A549 (cell line): ENCODE data around the gene DCUN1D2. TPM values are rescaled to one million over a fixed set of nuclear protein-coding genes. Genes with fewer than 3 reads are reported as not detected.

ENCODE experiments used
- ATAC-seq, 2 experiments: fragments of 200-7000 bp in 1 of 2; fragments of >200 bp in 1 of 2; cut with Nextera tagmentation in 1 of 2; cut with Tn5 transposase in 1 of 2; 3 replicates each; pipeline versions ENCODE4 v1.8.0 to v1.9.1; 2018 to 2020; ENCODE audit warnings: mild to moderate bottlenecking in 1 of 2, moderate library complexity in 1 of 2
- CTCF ChIA-PET: fragments of 300-600 bp; sonication (Branson Sonifier 250); formaldehyde crosslinking; extraction: SDS; loops from one replicate; lab custom pipeline; 2021; ENCODE audit warnings: antibody characterized with exemption, inconsistent platforms; lab: Yijun Ruan, JAX
- POLR2A ChIA-PET: fragments of 350-600 bp; formaldehyde crosslinking; extraction: SDS; loops from one replicate; lab custom pipeline; 2021; ENCODE audit warnings: antibody characterized with exemption, inconsistent platforms; lab: Yijun Ruan, JAX
- DNase-seq, 2 experiments: peaks; one replicate each; pipeline versions ENCODE4 v3.0.0 to v3.0.0-alpha.2; 2011 to 2016; ENCODE audit warnings: low read depth in 1 of 2, low spot score in 1 of 2
- FAIRE-seq: peaks from 2 replicates; lab custom pipeline; 2011; peaks lifted over from hg19 to GRCh38; lab: Jason Lieb, UNC
- H3K27ac ChIP-seq, 2 experiments: fragments of >200 bp; sonication (Bioruptor Twin); formaldehyde crosslinking; 3 replicates each; pipeline ENCODE4 v1.5.1; 2016 to 2017
- H3K4me1 ChIP-seq: fragments of >200 bp; sonication (Bioruptor Twin); formaldehyde crosslinking; 3 replicates; pipeline ENCODE4 v1.6.1; 2016
- H3K4me2 ChIP-seq: fragments of >200 bp; sonication (Bioruptor Twin); formaldehyde crosslinking; 3 replicates; pipeline ENCODE4 v1.6.1; 2016
- H3K4me3 ChIP-seq: fragments of >200 bp; sonication (Bioruptor Twin); formaldehyde crosslinking; 3 replicates; pipeline ENCODE4 v1.5.1; 2016
- H3K9me3 ChIP-seq: fragments of >200 bp; sonication (Bioruptor Twin); formaldehyde crosslinking; 3 replicates; pipeline ENCODE4 v1.6.1; 2016
- ATOH8 ChIP-seq: fragments of 250-450 bp; sonication (Bioruptor Pico); IDR thresholded peaks from 2 replicates; pipeline ENCODE4 v1.5.0; 2020; ENCODE audit warnings: low read depth, mild to moderate bottlenecking, moderate library complexity
- CBX2 ChIP-seq: fragments of 200-600 bp; sonication (generic); IDR thresholded peaks from 2 replicates; pipeline ENCODE4 v1.6.1; 2016; ENCODE audit warnings: low read depth, mild to moderate bottlenecking, borderline replicate concordance
- CHD2 ChIP-seq: fragments of 150-350 bp; IDR thresholded peaks from 2 replicates; pipeline ENCODE4 v1.6.1; 2014; ENCODE audit warnings: low read length; ENCODE audit not compliant: partially characterized antibody
- CHD4 ChIP-seq: fragments of 200-600 bp; sonication (generic); IDR thresholded peaks from 2 replicates; pipeline ENCODE4 v1.6.1; 2016; ENCODE audit warnings: antibody characterized with exemption, mild to moderate bottlenecking, borderline replicate concordance
- EHMT2 ChIP-seq: fragments of 200-600 bp; sonication (generic); IDR thresholded peaks from 2 replicates; pipeline ENCODE4 v1.6.1; 2016; ENCODE audit warnings: antibody characterized with exemption, low read depth, mild to moderate bottlenecking, moderate library complexity
- EP300 ChIP-seq, 2 experiments: fragments of >200 bp; sonication (Bioruptor Twin); formaldehyde crosslinking; IDR thresholded peaks; 2 replicates in 1 of 2; 3 replicates in 1 of 2; pipeline ENCODE4 v1.6.1; 2016 to 2017
- FOXS1 ChIP-seq: fragments of 250-450 bp; sonication (Bioruptor Pico); IDR thresholded peaks from 2 replicates; pipeline ENCODE4 v1.5.0; 2020; ENCODE audit warnings: mild to moderate bottlenecking, moderate library complexity
- GATA3 ChIP-seq: IDR thresholded peaks from 2 replicates; pipeline ENCODE4 v1.6.1; 2012; ENCODE audit warnings: borderline replicate concordance
- HOXA7 ChIP-seq: fragments of 250-450 bp; sonication (Bioruptor Pico); IDR thresholded peaks from 2 replicates; pipeline ENCODE4 v1.5.0; 2020; ENCODE audit warnings: mild to moderate bottlenecking, moderate library complexity
- MAX ChIP-seq: IDR thresholded peaks from 2 replicates; pipeline ENCODE4 v1.6.1; 2012
- MAZ ChIP-seq: fragments of 150-350 bp; IDR thresholded peaks from 2 replicates; pipeline ENCODE4 v1.6.1; 2014; ENCODE audit warnings: antibody characterized with exemption, low read depth, low read length, borderline replicate concordance
- MYC ChIP-seq: IDR thresholded peaks from 2 replicates; pipeline ENCODE4 v1.6.1; 2012; ENCODE audit warnings: mild to moderate bottlenecking, inconsistent platforms, low read length, improper control_type of control experiment, borderline replicate concordance
- POLR2A ChIP-seq: IDR thresholded peaks from 2 replicates; pipeline ENCODE4 v1.6.1; 2012; ENCODE audit warnings: mild to moderate bottlenecking, low read length
- RARB ChIP-seq: fragments of 250-450 bp; sonication (Bioruptor Pico); IDR thresholded peaks from 2 replicates; pipeline ENCODE4 v1.8.0; 2021; ENCODE audit warnings: mild to moderate bottlenecking, moderate library complexity
- RCOR1 ChIP-seq: fragments of 150-350 bp; IDR thresholded peaks from 2 replicates; pipeline ENCODE4 v1.6.1; 2014; ENCODE audit warnings: antibody characterized with exemption, low read length, low read depth
- RFX5 ChIP-seq: fragments of 450-650 bp; IDR thresholded peaks from 2 replicates; pipeline ENCODE4 v1.7.1; 2014; ENCODE audit warnings: antibody characterized with exemption, mild to moderate bottlenecking, moderate library complexity
- TFCP2L1 ChIP-seq: fragments of 250-450 bp; sonication (Bioruptor Pico); IDR thresholded peaks from 2 replicates; pipeline ENCODE4 v1.5.0; 2021; ENCODE audit warnings: mild to moderate bottlenecking
- ZNF302 ChIP-seq: fragments of 250-450 bp; sonication (Bioruptor Pico); IDR thresholded peaks from 2 replicates; pipeline ENCODE4 v1.9.0; 2021; ENCODE audit warnings: inconsistent platforms, mild to moderate bottlenecking, moderate library complexity
- ZSCAN20 ChIP-seq: fragments of 250-450 bp; sonication (Bioruptor Pico); IDR thresholded peaks from 2 replicates; pipeline ENCODE4 v1.8.0; 2022; ENCODE audit warnings: mild to moderate bottlenecking, moderate library complexity
- WGBS: methylation state at CpG from one replicate; pipeline ENCODE4 v1.1.6; 2017; ENCODE audit errors: missing lambda C conversion rate; 5-methylcytosine and 5-hydroxymethylcytosine counted together
- polyA plus RNA-seq, 4 experiments: library from polyadenylated mRNA; depleted of rRNA in 3 of 4; stranded (reverse); fragments of >200 nt; fragmentation: RNase III in 1 of 4; extraction: RNeasy Plus Mini Kit Qiagen cat#74134 plus additional on column Dnase treatment in 1 of 4; gene quantifications; 2 replicates in 3 of 4; 3 replicates in 1 of 4; pipeline ENCODE4 v1.2.3, GENCODE V29; 2011 to 2017
- TF ChIP-seq, protein P1 (sequence below): fragments of 150-350 bp; IDR thresholded peaks from 2 replicates; pipeline ENCODE4 v1.6.1; 2014; ENCODE audit warnings: low read depth, mild to moderate bottlenecking, low read length
- TF ChIP-seq, protein P2 (sequence below): fragments of >200 bp; sonication (Bioruptor Twin); formaldehyde crosslinking; IDR thresholded peaks from 2 replicates; pipeline ENCODE4 v1.6.1; 2016

DCUN1D2 gene
- polyA plus RNA-seq, 2 of the 4 experiments (the other 2 are of a cell fraction): 8.4 to 8.6 TPM

GRCh38 chr13:113454936-113455335, 35.6 kb downstream of the DCUN1D2 start:
- 94% methylated on average over 13 of the region's 13 CpGs for WGBS
- no peaks in the 10 kb centered on the region for H3K9me3 ChIP-seq
- CTCF ChIA-PET: no interaction called here

GRCh38 chr13:113452942-113453901, 37.3 kb downstream of the DCUN1D2 start, which contains the start of gene ADPRHL1:
Gene ADPRHL1, minus strand, starts transcription at chr13:113453488. Its CDS starts 51 bp downstream, at chr13:113453437.
- Histone ChIP-seq H3K4me3 (no peak within 1 kb of the TSS), H3K4me2 (no peak within 1 kb of the TSS), H3K9me3 (no peaks in the 10 kb centered on the region), H3K4me1 (peaks cover 6% of the 10 kb centered on the region; the same call in 2 of the 3 replicates), H3K27ac (no peak within 1 kb of the TSS)
- CTCF ChIA-PET: interaction anchor here (0.6 to 2.0 kb wide), 7 partner anchors 12 to 513 kb away, joined by 3 to 7 read pairs (median 3); no protein-coding TSS in a partner anchor
- 92% methylated on average over 43 of the region's 45 CpGs for WGBS
- POLR2A ChIA-PET: no interaction called here
- TF ChIP-seq RCOR1: no peak
- TF ChIP-seq RARB (CRISPR knock-in tag): no peak
- no peak for TF ChIP-seq GATA3
- TF ChIP-seq EP300 (IDR thresholded peaks at IDR 0.05): no peak
- no peak for TF ChIP-seq CBX2
- no peak for TF ChIP-seq CHD2
- TF ChIP-seq MYC: no peak
- no peak for TF ChIP-seq FOXS1 (CRISPR knock-in tag)
- no peak for TF ChIP-seq RFX5
- TF ChIP-seq HOXA7: no peak
- TF ChIP-seq, protein P1, sequence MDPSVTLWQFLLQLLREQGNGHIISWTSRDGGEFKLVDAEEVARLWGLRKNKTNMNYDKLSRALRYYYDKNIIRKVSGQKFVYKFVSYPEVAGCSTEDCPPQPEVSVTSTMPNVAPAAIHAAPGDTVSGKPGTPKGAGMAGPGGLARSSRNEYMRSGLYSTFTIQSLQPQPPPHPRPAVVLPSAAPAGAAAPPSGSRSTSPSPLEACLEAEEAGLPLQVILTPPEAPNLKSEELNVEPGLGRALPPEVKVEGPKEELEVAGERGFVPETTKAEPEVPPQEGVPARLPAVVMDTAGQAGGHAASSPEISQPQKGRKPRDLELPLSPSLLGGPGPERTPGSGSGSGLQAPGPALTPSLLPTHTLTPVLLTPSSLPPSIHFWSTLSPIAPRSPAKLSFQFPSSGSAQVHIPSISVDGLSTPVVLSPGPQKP: no peak
- DNase-seq (no peak), FAIRE-seq (no peak), ATAC-seq (no peak)

More at GRCh38 chr13:113454936-113455335, 35.6 kb downstream of the DCUN1D2 start:
- no peak overlapping the region for H3K27ac ChIP-seq
- no peak overlapping the region for H3K4me3 ChIP-seq
- no peak for DNase-seq
- no peak for FAIRE-seq
- H3K4me2 ChIP-seq: no peak overlapping the region
- TF ChIP-seq ZSCAN20 (CRISPR knock-in tag): no peak
- no peak for TF ChIP-seq MAZ
- TF ChIP-seq ZNF302 (CRISPR knock-in tag): no peak
- no peak for TF ChIP-seq EP300 (IDR thresholded peaks at IDR 0.05)
- no peak for TF ChIP-seq ATOH8 (CRISPR knock-in tag)
- no peak for TF ChIP-seq GATA3
- TF ChIP-seq CHD2: no peak
- TF ChIP-seq CHD4: no peak
- TF ChIP-seq, protein P2, sequence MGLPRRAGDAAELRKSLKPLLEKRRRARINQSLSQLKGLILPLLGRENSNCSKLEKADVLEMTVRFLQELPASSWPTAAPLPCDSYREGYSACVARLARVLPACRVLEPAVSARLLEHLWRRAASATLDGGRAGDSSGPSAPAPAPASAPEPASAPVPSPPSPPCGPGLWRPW: no peak
- no peak for TF ChIP-seq POLR2A
- no peak for TF ChIP-seq EHMT2
- TF ChIP-seq MAX: no peak
- TF ChIP-seq TFCP2L1 (CRISPR knock-in tag): no peak
- peaks cover 5% of the 10 kb centered on the region; the same call in 2 of the 3 replicates for H3K4me1 ChIP-seq
- no peak for ATAC-seq
- POLR2A ChIA-PET: no interaction called here
